Peyer's patch (tissue), 4 donors: ENCODE measurements around the gene MDH1.

ENCODE experiments used
- CTCF ChIP-seq, 6 experiments: fragments of 450-650 bp in 4 of 6; fragments of 200-600 bp in 2 of 6; sonication (generic) in 1 of 6; IDR thresholded peaks; one replicate each; pipeline ENCODE4 v1.5.1; 2017 to 2019; ENCODE audit warnings: antibody characterized with exemption in 6 of 6, mild to moderate bottlenecking in 3 of 6, moderate library complexity in 1 of 6
- POLR2A ChIP-seq, 2 donors: fragments of 450-650 bp; IDR thresholded peaks; one replicate each; pipeline ENCODE4 v1.5.1; 2017; ENCODE audit warnings: antibody characterized with exemption in 2 of 2, mild to moderate bottlenecking in 2 of 2, moderate library complexity in 2 of 2

GRCh38 chr2:63578767-63579166 lies 10.0 kb upstream of the MDH1 start:
- TF ChIP-seq CTCF (IDR thresholded peaks at IDR 0.05) (no peak), POLR2A (IDR thresholded peaks at IDR 0.05) (no peak)
